Kidney epithelial cell (primary cell): ENCODE data around the gene BBS7. TPM values are rescaled to one million over a fixed set of nuclear protein-coding genes. Genes with fewer than 3 reads are reported as not detected.
A peak's percentile ranks its signal among the peaks of the same experiment; 100 is the strongest.

Source experiments
- DNase-seq: peaks from one replicate; pipeline ENCODE4 v3.0.0-alpha.2; 2010; ENCODE audit warnings: low read depth
- H3K27me3 ChIP-seq: 2 replicates; pipeline ENCODE4 v1.6.0; 2011; ENCODE audit warnings: low read length; ENCODE audit not compliant: control insufficient read depth, insufficient read depth
- H3K36me3 ChIP-seq: 2 replicates; pipeline ENCODE4 v1.5.1; 2011; ENCODE audit warnings: low read length; ENCODE audit not compliant: control insufficient read depth, insufficient read depth
- H3K4me3 ChIP-seq: 2 replicates; pipeline ENCODE4 v1.5.1; 2011; ENCODE audit warnings: low read depth, mild to moderate bottlenecking, control low read depth, low read length
- total RNA-seq: library from RNA; depleted of rRNA; stranded (reverse); fragments of >200 nt; gene quantifications from 2 replicates; pipeline ENCODE4 v1.2.3, GENCODE V29; 2015
- TF ChIP-seq, protein P1 (sequence below): IDR thresholded peaks from 2 replicates; pipeline ENCODE4 v1.5.1; 2011; ENCODE audit warnings: mild to moderate bottlenecking, moderate library complexity, low read length, control low read depth, inconsistent platforms; ENCODE audit not compliant: insufficient read depth, poor library complexity, severe bottlenecking

BBS7 gene, protein sequence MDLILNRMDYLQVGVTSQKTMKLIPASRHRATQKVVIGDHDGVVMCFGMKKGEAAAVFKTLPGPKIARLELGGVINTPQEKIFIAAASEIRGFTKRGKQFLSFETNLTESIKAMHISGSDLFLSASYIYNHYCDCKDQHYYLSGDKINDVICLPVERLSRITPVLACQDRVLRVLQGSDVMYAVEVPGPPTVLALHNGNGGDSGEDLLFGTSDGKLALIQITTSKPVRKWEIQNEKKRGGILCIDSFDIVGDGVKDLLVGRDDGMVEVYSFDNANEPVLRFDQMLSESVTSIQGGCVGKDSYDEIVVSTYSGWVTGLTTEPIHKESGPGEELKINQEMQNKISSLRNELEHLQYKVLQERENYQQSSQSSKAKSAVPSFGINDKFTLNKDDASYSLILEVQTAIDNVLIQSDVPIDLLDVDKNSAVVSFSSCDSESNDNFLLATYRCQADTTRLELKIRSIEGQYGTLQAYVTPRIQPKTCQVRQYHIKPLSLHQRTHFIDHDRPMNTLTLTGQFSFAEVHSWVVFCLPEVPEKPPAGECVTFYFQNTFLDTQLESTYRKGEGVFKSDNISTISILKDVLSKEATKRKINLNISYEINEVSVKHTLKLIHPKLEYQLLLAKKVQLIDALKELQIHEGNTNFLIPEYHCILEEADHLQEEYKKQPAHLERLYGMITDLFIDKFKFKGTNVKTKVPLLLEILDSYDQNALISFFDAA
- 15.5 and 31.5 TPM in 2 replicates for total RNA-seq

DNA sequence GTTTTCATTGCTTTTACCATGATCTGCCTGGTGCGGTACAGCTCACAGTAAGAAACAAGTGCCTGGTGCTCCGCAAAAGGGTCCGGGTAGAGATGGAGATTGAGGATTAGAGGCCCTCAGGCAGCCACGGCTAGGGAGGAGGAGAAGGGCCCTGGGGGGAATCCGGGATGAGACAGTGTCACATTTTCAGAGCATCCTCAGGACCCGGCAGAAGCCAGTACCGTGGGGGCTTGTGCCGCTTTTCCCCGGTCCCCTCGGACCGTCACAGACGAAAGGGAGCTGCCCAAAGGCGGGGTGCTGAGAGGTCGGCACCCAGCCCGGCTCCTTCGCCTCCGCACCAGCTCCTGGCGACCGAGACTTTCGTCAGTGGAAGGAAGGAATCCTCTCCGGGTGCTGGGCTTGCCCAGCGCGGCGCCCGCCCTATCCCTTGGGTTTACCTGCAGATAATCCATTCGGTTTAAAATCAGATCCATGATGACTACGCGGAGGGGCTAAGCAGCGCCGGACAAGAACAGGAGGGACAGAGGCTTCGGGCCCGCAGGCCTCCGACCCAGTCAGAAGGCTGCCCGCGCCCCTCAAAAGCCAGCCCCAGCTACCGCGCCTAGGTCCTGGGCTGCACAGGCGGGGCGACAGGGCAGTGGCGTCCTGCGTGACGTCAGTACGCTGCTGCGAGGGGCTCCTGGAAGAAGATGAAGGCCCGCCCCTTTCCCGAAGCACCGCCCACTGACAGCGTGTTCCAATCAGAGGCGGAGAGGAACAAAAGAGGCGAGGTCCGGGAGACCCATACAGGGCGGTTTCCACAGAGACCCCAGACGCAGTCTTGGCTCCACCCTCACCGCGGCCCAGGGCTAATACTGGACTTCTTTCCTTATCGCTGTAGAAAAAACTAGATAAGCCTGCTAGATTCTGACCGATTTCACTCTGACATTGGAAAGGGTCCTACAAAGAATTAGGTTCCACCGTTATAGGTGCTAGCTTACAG, at the start of gene BBS7:
Gene BBS7, minus strand, starts transcription at position 634 of the 982 bp plus-strand sequence. Its CDS starts 161 bp downstream, at position 473.
- DNase-seq: peak; percentile 82
- H3K36me3 ChIP-seq: no peaks in the 10 kb centered on the region
- TF ChIP-seq, protein P1, sequence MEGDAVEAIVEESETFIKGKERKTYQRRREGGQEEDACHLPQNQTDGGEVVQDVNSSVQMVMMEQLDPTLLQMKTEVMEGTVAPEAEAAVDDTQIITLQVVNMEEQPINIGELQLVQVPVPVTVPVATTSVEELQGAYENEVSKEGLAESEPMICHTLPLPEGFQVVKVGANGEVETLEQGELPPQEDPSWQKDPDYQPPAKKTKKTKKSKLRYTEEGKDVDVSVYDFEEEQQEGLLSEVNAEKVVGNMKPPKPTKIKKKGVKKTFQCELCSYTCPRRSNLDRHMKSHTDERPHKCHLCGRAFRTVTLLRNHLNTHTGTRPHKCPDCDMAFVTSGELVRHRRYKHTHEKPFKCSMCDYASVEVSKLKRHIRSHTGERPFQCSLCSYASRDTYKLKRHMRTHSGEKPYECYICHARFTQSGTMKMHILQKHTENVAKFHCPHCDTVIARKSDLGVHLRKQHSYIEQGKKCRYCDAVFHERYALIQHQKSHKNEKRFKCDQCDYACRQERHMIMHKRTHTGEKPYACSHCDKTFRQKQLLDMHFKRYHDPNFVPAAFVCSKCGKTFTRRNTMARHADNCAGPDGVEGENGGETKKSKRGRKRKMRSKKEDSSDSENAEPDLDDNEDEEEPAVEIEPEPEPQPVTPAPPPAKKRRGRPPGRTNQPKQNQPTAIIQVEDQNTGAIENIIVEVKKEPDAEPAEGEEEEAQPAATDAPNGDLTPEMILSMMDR: no peak
- no peaks in the 10 kb centered on the region for H3K27me3 ChIP-seq
- peak within 1 kb of the TSS; percentile 73 for H3K4me3 ChIP-seq

DNA sequence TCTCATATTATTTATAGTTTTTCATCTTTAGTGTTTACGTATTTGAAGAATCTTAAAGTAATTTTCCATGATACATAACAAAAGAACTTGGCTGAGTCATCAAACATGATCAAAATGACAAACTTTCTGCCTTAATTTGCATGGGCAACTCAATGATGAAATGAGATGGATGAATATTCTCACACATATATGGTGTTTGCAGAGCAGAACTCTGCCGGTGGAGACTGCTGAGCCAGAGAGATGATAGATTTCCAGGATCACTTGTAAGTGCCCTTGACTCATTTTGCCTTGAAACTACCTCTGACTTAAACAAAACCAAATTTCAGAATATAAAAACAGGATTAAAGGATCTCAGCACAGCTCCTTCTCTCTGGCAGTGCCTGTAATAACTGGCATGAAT, 43.4 kb upstream of the BBS7 start:
- DNase-seq: no peak
- H3K4me3 ChIP-seq: no peak overlapping the region
- TF ChIP-seq, protein P1: no peak
- no peaks in the 10 kb centered on the region for H3K36me3 ChIP-seq
- no peaks in the 10 kb centered on the region for H3K27me3 ChIP-seq

DNA sequence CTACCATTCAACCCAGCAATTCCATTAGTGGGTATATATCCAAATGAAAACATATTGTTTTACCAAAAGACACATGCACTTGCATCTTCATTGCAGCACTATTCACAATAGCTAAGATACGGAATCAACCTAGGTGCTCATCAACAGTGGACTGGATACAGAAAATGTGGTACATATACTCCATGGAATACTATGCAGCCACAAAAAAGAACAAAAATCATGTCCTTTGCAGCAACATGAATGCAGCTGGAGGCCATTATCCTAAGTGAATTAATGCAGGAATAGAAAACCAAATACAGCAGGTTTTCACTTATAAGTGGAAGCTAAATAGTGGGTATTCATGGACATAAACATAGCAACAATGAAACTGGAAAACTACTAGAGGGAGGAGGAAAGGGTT, 38.1 kb upstream of the BBS7 start:
- TF ChIP-seq, protein P1: no peak
- no peak for DNase-seq
- Histone ChIP-seq H3K27me3 (no peaks in the 10 kb centered on the region), H3K4me3 (no peak overlapping the region), H3K36me3 (no peaks in the 10 kb centered on the region)

DNA sequence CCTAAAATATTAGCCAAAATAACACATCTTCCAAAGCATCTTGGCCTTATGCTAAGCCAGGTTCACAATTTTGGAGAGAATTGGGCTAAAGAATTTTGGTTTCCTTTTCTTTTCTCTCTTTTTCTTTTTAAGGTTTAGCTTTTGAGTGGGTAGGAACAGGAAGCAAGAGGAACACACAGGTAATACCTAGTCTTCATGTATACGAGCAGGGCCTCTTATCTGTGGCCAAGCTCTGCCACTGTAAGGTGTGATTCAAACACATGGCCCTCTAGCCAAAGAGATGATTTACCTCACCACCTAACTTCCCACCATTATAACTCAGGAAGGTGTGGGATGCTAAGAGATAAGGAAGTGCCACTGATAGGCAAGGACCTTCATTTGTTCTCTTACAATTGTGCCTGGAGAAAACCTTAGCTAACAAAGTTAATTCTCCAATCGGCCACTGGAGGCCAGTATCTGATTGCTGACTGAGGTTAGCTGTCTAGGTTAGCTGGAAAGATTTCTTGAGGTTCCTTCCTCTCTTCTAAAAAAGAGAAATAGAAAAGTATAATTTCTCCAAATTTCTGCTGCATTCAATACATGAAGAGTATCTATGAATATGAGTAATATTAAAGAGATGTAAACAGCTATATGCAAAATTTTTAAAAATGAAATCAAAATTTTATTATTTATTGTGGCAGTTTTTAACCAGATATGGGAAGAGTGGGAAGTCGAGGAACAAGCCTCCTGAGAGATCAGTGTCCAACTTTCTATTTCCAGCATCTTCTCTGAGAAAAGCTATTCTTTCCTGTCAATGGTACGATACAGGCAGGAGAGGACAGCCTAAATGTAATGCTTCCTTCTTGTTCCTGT, 30.1 kb upstream of the BBS7 start:
- no peaks in the 10 kb centered on the region for H3K36me3 ChIP-seq
- no peaks in the 10 kb centered on the region for H3K27me3 ChIP-seq
- TF ChIP-seq, protein P1: peak; percentile 73
- no peak overlapping the region for H3K4me3 ChIP-seq
- peak; percentile 7 for DNase-seq

DNA sequence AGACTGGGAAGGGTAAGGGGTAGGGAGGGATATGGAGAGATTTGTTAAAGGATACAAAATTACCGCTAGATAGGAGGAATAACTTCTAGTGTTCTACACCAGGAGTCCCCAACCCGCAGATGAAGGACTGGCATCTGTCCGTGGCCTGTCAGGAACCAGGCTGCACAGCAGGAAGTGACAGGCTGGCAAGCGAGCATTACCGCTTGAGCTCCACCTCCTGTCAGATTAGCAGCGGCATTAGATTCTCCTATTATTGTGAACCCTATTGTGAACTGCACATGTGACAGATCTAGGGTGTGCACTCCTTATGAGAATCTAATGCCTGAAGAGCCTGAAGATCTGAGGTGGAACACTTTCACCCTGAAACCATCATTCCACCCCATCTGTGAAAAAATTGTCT, 27.9 kb upstream of the BBS7 start:
- H3K27me3 ChIP-seq: no peaks in the 10 kb centered on the region
- H3K36me3 ChIP-seq: no peaks in the 10 kb centered on the region
- TF ChIP-seq, protein P1: no peak
- no peak for DNase-seq
- no peak overlapping the region for H3K4me3 ChIP-seq
